Measurements from ENCODE around the gene GABPB1. TPM values are rescaled to one million over a fixed set of nuclear protein-coding genes. Genes with fewer than 3 reads are reported as not detected.
A peak's percentile ranks its signal among the peaks of the same experiment; 100 is the strongest.

Gene GABPB1
- total RNA-seq, 1 experiment from 2014 or later = 45.0 TPM

DNA sequence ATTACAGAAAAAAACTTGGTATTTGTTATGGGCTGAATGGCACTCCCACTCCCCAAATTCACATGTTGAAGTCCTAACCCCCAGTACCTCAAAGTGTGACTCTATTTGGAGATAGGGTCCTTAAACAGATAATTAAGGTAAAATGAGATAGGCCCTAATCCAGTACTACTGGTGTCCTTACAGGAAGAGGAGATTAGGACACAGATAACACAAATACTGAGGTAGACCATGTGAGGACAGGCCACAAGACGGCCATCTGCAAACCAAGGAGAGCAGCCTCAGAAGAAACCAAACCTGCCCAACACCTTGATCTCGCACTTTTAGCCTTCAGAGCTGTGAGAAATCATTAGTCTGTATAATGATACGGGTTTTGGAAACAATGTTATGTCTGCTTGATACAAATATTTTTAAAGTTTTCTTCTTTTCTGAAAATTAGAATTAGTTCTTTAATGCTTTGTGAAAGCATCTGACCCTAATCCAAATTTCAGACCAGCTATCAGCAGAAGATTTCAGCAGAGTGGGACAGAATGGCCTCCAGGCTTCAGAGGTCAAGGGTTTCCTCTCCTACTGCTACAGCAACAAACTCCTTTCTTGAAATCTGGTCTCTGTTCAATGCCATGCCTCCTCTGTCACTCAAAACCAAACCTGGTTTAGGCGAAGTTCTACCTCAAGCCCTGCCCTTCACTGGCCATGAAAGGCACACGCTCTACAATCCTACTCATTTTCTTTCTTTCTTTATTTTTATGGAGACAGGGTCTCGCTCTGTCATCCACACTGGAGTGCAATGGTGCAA lies 67.5 kb downstream of the GABPB1 start:
- Histone ChIP-seq H3K27ac (ENCODE audit: insufficient read length, low read depth, low read length) (no peak overlapping the region), H2AK5ac (ENCODE audit: insufficient read length, low read length) (no peak overlapping the region), H3K14ac (ENCODE audit: insufficient read depth, low read length) (no peak overlapping the region; the same call in 1 of the 2 replicates), H2BK15ac (ENCODE audit: low read depth, low read length) (no peak overlapping the region), H4K8ac (replicated peaks; ENCODE audit: insufficient read length, low read depth, low read length) (no peak overlapping the region), H3K23me2 (ENCODE audit: insufficient read length, low read depth, low read length, poor library complexity, severe bottlenecking) (no peaks in the 10 kb centered on the region), H2BK5ac (ENCODE audit: insufficient read length, low read length) (no peak overlapping the region), H2AFZ (ENCODE audit: low read length) (no peak overlapping the region), H3K9ac (ENCODE audit: extremely low read depth, insufficient read length, low read length) (no peak overlapping the region), H3K4ac (ENCODE audit: low read depth, low read length) (no peak overlapping the region), H3K23ac (ENCODE audit: insufficient read length, low read depth, low read length) (no peak overlapping the region), H2BK120ac (ENCODE audit: low read depth, low read length, poor library complexity, severe bottlenecking) (no peak overlapping the region), H3K4me2 (ENCODE audit: insufficient read depth, insufficient read length, low read length) (no peak overlapping the region), H3T11ph (ENCODE audit: low read length) (no peak overlapping the region), H2BK12ac (ENCODE audit: insufficient read length, low read depth, low read length) (no peak overlapping the region), H3K18ac (ENCODE audit: insufficient read length, low read depth, low read length) (no peak overlapping the region), H3K4me1 (ENCODE audit: insufficient read depth, low read length) (no peaks in the 10 kb centered on the region), H3K27me3 (ENCODE audit: insufficient read depth, low read length) (no peaks in the 10 kb centered on the region), H4K5ac (ENCODE audit: insufficient read length, low read depth, low read length) (no peak overlapping the region), H3K9me3 (ENCODE audit: control insufficient read depth, low read depth, low read length) (no peaks in the 10 kb centered on the region), H3K56ac (ENCODE audit: insufficient read length, low read depth, low read length) (no peak overlapping the region), H3K79me2 (ENCODE audit: insufficient read depth, low read length) (no peaks in the 10 kb centered on the region), H2BK20ac (ENCODE audit: low read depth, low read length, poor library complexity, severe bottlenecking) (no peak overlapping the region), H4K20me1 (ENCODE audit: control insufficient read depth, insufficient read depth, insufficient read length) (no peaks in the 10 kb centered on the region), H4K91ac (ENCODE audit: insufficient read length, low read depth, low read length) (no peak overlapping the region), H3K79me1 (ENCODE audit: insufficient read depth, low read depth, low read length, poor library complexity, severe bottlenecking) (no peaks in the 10 kb centered on the region)
- DNase-seq = no peak
- Mint-ChIP-seq H3K9me3 (no peaks in the 10 kb centered on the region), H3K4me1 (no peaks in the 10 kb centered on the region), H3K27me3 (ENCODE audit: low read depth) (no peaks in the 10 kb centered on the region), H3K4me3 (no peak overlapping the region), H3K36me3 (ENCODE audit: insufficient read depth in 1 of 3, low read depth in 3 of 3) (peaks cover 8 to 50% (median 21%) of the 10 kb centered on the region in 3 experiments; a peak in 6 of 7 replicates), H3K27ac (peak overlapping the region in 1 of 3 experiments; percentile 6; a peak in 1 of 7 replicates)
- TF ChIP-seq, protein P1, sequence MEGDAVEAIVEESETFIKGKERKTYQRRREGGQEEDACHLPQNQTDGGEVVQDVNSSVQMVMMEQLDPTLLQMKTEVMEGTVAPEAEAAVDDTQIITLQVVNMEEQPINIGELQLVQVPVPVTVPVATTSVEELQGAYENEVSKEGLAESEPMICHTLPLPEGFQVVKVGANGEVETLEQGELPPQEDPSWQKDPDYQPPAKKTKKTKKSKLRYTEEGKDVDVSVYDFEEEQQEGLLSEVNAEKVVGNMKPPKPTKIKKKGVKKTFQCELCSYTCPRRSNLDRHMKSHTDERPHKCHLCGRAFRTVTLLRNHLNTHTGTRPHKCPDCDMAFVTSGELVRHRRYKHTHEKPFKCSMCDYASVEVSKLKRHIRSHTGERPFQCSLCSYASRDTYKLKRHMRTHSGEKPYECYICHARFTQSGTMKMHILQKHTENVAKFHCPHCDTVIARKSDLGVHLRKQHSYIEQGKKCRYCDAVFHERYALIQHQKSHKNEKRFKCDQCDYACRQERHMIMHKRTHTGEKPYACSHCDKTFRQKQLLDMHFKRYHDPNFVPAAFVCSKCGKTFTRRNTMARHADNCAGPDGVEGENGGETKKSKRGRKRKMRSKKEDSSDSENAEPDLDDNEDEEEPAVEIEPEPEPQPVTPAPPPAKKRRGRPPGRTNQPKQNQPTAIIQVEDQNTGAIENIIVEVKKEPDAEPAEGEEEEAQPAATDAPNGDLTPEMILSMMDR (conservative IDR thresholded peaks at IDR 0.05) = no peak
- no CpG with 5 or more reads among the region's 6 CpGs for WGBS (ENCODE audit: extremely low coverage, insufficient read length, low lambda C conversion rate)
